ENCODE results near the gene INAFM2.

DNA sequence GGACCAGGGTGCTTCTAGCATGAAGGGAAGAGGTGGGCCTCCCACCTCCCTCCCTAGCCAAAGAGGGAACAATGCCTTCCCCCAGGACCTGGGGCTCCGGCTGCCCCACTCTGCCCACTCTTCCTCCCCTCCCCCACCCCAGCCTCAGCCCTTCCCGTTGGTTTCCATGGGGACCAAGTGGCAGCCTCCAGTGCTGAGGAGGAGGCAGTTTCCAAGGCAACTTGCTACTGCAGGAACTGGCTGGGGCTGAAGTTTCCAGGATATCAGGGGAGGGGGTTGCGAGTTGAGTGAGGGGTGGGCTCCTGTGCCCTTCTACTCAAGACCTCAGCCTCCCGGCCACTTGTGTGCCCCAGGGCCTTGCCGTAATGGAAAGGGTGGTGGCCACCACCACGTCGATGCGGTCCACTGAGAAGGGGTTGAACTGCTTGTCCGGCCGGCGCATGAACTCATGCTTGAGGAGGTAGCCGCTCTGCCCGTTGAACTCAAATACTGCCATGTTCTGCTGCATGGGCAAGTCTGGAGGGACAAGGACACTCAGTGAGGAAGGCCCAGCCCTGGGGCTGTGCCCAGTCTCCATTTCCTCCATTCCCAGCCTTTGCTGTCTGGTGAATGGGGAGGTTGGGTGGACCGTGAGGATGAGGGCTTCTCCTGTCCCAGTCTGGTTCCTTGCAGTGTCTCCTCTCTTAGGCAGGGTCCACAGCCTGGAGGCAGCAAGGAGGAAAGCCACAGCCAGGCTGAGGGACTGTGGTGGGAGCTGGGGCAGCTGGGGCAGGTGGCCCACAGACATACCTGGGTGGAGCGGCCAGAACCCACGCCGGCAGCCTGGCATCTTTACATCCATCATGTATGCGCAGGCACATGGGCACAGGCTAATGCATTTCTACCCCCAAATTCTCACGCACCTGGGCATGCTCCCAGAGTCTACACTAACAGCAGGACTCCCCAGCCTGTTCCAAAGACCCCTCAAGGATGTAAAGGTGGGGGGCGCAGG is 29.3 kb upstream of the INAFM2 start:
- TF ChIP-seq CTCF (IDR thresholded peaks at IDR 0.05; ENCODE audit: low read depth, low read length) = no peak
- no peak for TF ChIP-seq POLR2A (IDR thresholded peaks at IDR 0.05; ENCODE audit: extremely low read depth, insufficient read length)
- no peak for TF ChIP-seq MAX (IDR thresholded peaks at IDR 0.05; ENCODE audit: low read depth, low read length)
- TF ChIP-seq MYC (IDR thresholded peaks at IDR 0.05; ENCODE audit: low read depth, low read length) = no peak
